ENCODE measurements around the gene SVOPL. TPM values are rescaled to one million over a fixed set of nuclear protein-coding genes. Genes with fewer than 3 reads are reported as not detected.

The SVOPL gene
- not detected in 2 replicates for total RNA-seq (2014; rRNA removed; shearing (Covaris generic))

DNA sequence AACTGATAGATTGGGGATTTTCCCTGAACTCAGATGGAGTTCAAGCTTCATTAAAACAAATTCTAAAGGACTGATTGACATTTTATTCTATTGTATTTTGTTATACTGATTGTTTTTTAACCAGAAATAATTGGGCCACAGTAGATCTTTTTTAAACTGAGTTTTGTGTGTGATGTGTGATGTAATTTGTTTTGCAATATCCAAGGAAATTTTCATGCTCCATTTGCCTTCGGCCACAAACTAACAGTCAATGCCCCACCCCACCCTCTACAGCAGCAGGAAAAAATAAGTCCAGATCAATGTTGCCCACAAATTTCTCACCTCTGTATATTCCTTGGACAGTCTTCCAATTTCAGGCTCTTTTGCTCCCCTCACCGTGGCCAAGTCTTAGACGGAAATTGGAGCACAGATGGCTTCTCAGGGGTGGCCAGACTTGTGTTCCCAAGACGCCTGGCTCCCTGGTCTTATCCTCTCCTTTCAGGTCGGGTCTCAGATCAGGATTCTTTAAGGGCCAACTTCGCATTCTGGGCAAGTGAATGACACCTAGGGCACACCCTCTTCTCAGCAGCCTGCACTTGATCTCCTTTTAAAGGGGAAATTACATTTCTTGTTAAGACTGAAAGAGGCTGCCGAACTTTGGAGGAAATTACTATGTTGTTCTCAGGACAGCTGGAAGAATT is at the start of gene SVOPL:
SVOPL (minus strand) TSS at position 506 of the 680 bp plus-strand sequence. CDS start 22,317 bp downstream, outside the sequence.

Small RNAs within 50 kb of the gene (small RNA-seq; reads per million reads assigned to genes)
- not detected for gene RF00561

Other genes starting within 250 kb of the SVOPL start
- 12.8 and 14.6 TPM in 2 replicates for gene TRIM24, start 241.1 kb downstream of the SVOPL start, total RNA-seq (2014; rRNA removed; shearing (Covaris generic))
- gene TMEM213, start 96.6 kb upstream of the SVOPL start, total RNA-seq (2014; rRNA removed; shearing (Covaris generic)), result not detected in 2 replicates
- gene ATP6V0A4, start 96.8 kb upstream of the SVOPL start, total RNA-seq (2014; rRNA removed; shearing (Covaris generic)), result 4.1 and 5.1 TPM in 2 replicates